PC-3 (cell line): ENCODE measurements around the gene PDHX.

Experiments used
- EZH2 ChIP-seq: fragments of 300-600 bp; sonication (generic); IDR thresholded peaks from one replicate; pipeline ENCODE4 v1.6.1; 2017; ENCODE audit warnings: antibody characterized with exemption, mild to moderate bottlenecking, low read length; ENCODE audit not compliant: unreplicated experiment
- EZH2phosphoT487 ChIP-seq: fragments of 300-600 bp; sonication (generic); IDR thresholded peaks from 2 replicates; pipeline ENCODE4 v1.6.1; 2018; ENCODE audit warnings: mild to moderate bottlenecking, antibody characterized with exemption, low read length, borderline replicate concordance
- TF ChIP-seq, protein P1 (sequence below): fragments of 300-600 bp; sonication (generic); conservative IDR thresholded peaks from 2 replicates; pipeline ENCODE4 v1.5.1; 2017; ENCODE audit warnings: antibody characterized with exemption, low read depth, mild to moderate bottlenecking, low read length

DNA sequence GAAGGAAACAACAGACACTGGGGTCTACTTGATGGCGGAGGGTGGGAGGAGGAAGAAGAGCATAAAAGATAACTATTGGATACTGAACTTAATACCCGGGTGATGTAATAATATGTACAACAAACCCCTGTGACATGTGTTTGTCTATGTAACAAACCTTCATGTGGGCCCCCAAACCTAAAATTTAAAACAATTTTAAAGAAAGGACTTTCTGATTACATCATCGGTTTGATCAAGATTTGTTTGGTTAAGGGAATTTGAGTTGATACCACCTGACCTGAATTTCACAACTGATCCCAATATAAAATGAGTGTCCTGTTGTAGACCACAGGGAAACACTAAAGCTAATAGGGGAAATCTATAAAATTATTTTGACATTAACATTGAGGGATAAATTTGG is 34.5 kb upstream of the PDHX start:
- TF ChIP-seq, protein P1, sequence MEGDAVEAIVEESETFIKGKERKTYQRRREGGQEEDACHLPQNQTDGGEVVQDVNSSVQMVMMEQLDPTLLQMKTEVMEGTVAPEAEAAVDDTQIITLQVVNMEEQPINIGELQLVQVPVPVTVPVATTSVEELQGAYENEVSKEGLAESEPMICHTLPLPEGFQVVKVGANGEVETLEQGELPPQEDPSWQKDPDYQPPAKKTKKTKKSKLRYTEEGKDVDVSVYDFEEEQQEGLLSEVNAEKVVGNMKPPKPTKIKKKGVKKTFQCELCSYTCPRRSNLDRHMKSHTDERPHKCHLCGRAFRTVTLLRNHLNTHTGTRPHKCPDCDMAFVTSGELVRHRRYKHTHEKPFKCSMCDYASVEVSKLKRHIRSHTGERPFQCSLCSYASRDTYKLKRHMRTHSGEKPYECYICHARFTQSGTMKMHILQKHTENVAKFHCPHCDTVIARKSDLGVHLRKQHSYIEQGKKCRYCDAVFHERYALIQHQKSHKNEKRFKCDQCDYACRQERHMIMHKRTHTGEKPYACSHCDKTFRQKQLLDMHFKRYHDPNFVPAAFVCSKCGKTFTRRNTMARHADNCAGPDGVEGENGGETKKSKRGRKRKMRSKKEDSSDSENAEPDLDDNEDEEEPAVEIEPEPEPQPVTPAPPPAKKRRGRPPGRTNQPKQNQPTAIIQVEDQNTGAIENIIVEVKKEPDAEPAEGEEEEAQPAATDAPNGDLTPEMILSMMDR, result no peak
- TF ChIP-seq EZH2phosphoT487, result no peak
- no peak for TF ChIP-seq EZH2
